Transverse colon (tissue), 4 donors: ENCODE results near the gene TDRD9. TPM values are rescaled to one million over a fixed set of nuclear protein-coding genes. Genes with fewer than 3 reads are reported as not detected.

Experiments used
- DNase-seq: peaks from one replicate; pipeline ENCODE4 v3.0.0-alpha.2; 2019
- H3K27ac ChIP-seq, 4 donors: fragments of 200-600 bp; sonication (generic); 2 replicates each; pipeline ENCODE4 v1.5.1; 2016 to 2018; ENCODE audit warnings: inconsistent platforms in 4 of 4
- H3K27me3 ChIP-seq: fragments of 200-600 bp; sonication (generic); 2 replicates; pipeline ENCODE4 v1.5.1; 2017; ENCODE audit warnings: inconsistent platforms
- H3K36me3 ChIP-seq, 4 donors: fragments of 200-600 bp; sonication (generic); 2 replicates each; pipeline ENCODE4 v1.5.1; 2017 to 2019; ENCODE audit warnings: inconsistent platforms in 4 of 4
- H3K4me1 ChIP-seq, 4 donors: fragments of 200-600 bp; sonication (generic); 2 replicates each; pipeline ENCODE4 v1.5.1; 2017 to 2020; ENCODE audit warnings: inconsistent platforms in 4 of 4
- H3K4me3 ChIP-seq, 4 donors: fragments of 200-600 bp; sonication (generic); 1 replicate in 1 of 4; 2 replicates in 3 of 4; pipeline versions ENCODE4 v1.5.1 to v1.6.1; 2017 to 2019; ENCODE audit warnings: inconsistent platforms in 4 of 4
- H3K9me3 ChIP-seq, 2 donors: fragments of 200-600 bp; sonication (generic); 2 replicates each; pipeline ENCODE4 v1.5.1; 2017 to 2019; ENCODE audit warnings: inconsistent platforms in 2 of 2
- CTCF ChIP-seq, 5 experiments: fragments of 200-600 bp in 3 of 5; fragments of 450-650 bp in 2 of 5; sonication (generic) in 3 of 5; IDR thresholded peaks; 1 replicate in 2 of 5; 2 replicates in 3 of 5; pipeline ENCODE4 v1.5.1; 2016 to 2017; ENCODE audit warnings: antibody characterized with exemption in 5 of 5, inconsistent platforms in 3 of 5, mild to moderate bottlenecking in 2 of 5, moderate library complexity in 1 of 5
- EP300 ChIP-seq: sonication (generic); formaldehyde crosslinking; IDR thresholded peaks from one replicate; pipeline ENCODE4 v1.6.1; 2017; ENCODE audit warnings: antibody characterized with exemption, low read depth
- POLR2A ChIP-seq: fragments of 450-650 bp; IDR thresholded peaks from one replicate; pipeline ENCODE4 v1.6.1; 2016; ENCODE audit warnings: antibody characterized with exemption, mild to moderate bottlenecking, moderate library complexity
- POLR2AphosphoS5 ChIP-seq, 3 donors: sonication (generic); formaldehyde crosslinking; IDR thresholded peaks; one replicate each; pipeline ENCODE4 v1.6.1; 2016; ENCODE audit warnings: antibody characterized with exemption in 3 of 3
- WGBS, 2 donors: methylation state at CpG; one replicate each; pipeline ENCODE4 v1.1.5; 2018; ENCODE audit warnings: low coverage in 1 of 2; 5-methylcytosine and 5-hydroxymethylcytosine counted together
- in situ Hi-C, 4 donors: fragments of 200-750 bp; cut with MboI; loops; one replicate each; pipeline versions ENCODE4 v1.15.0 to v1.15.1; 2017; ENCODE audit warnings: low sequenced_read_pairs in 3 of 4, low pct_ligation_motif_present in 1 of 4, low pct_unique_long_range_greater_than_20kb in 1 of 4
- intact Hi-C: fragments of 100-400 bp; cut with DNase I; formaldehyde crosslinking; loops from one replicate; pipeline ENCODE4 v1.15.1; 2023; ENCODE audit warnings: low total_unique reads
- total RNA-seq, 4 donors: library from RNA; depleted of rRNA; stranded (reverse); fragments of >200 nt; gene quantifications; one replicate each; pipeline ENCODE4 v1.1.0, GENCODE V29; 2016

TDRD9 gene
- total RNA-seq, 4 donors from 2014 or later = 0.55 to 0.79 TPM; not detected in 2

- WGBS, 2 donors = 56 to 65% methylated on average over 5 of the region's 5 CpGs
- in situ Hi-C loops (no loop called here), intact Hi-C loops (no loop called here)
- H3K36me3 ChIP-seq = no peaks in the 10 kb centered on the region
- DNase-seq = no peak
- peaks cover 0 to 7% of the 10 kb centered on the region in 2 donors for H3K9me3 ChIP-seq
- no peaks in the 10 kb centered on the region for H3K4me1 ChIP-seq
- no peak overlapping the region for H3K27ac ChIP-seq
- TF ChIP-seq EP300 = no peak
- TF ChIP-seq POLR2A = no peak
- TF ChIP-seq CTCF (IDR thresholded peaks at IDR 0.05) = no peak
- no peak for TF ChIP-seq POLR2AphosphoS5 (IDR thresholded peaks at IDR 0.05)
- no peak overlapping the region for H3K4me3 ChIP-seq
- peaks cover 49% of the 10 kb centered on the region for H3K27me3 ChIP-seq
These were observed 15.4 kb downstream of the TDRD9 start for GRCh38 chr14:103943673-103944072.

- H3K36me3 ChIP-seq = no peaks in the 10 kb centered on the region
- no peaks in the 10 kb centered on the region for H3K4me1 ChIP-seq
- no peak overlapping the region for H3K4me3 ChIP-seq
- peaks cover 0 to 7% of the 10 kb centered on the region in 2 donors for H3K9me3 ChIP-seq
- DNase-seq = no peak
- peaks cover 27% of the 10 kb centered on the region for H3K27me3 ChIP-seq
- intact Hi-C loops (no loop called here), in situ Hi-C loops (no loop called here)
- no peak for TF ChIP-seq EP300
- TF ChIP-seq POLR2AphosphoS5 (IDR thresholded peaks at IDR 0.05) = no peak
- TF ChIP-seq POLR2A = no peak
- TF ChIP-seq CTCF (IDR thresholded peaks at IDR 0.05) = no peak
- 92 to 94% methylated on average over 2 of the region's 2 CpGs for WGBS, 2 donors
- no peak overlapping the region for H3K27ac ChIP-seq
These were observed 18.7 kb downstream of the TDRD9 start for GRCh38 chr14:103946975-103947374.

- no peak overlapping the region for H3K27ac ChIP-seq
These were observed 20.2 kb downstream of the TDRD9 start for GRCh38 chr14:103948442-103948841.

GRCh38 chr14:103949131-103949790 is 21.0 kb downstream of the TDRD9 start:
- TF ChIP-seq POLR2A (no peak), CTCF (IDR thresholded peaks at IDR 0.05) (no peak), POLR2AphosphoS5 (IDR thresholded peaks at IDR 0.05) (no peak), EP300 (no peak)
- H3K9me3 ChIP-seq = peaks cover 0 to 7% of the 10 kb centered on the region in 2 donors
- no peak overlapping the region for H3K27ac ChIP-seq
- no peak overlapping the region for H3K4me3 ChIP-seq
- DNase-seq = no peak
- H3K4me1 ChIP-seq = no peaks in the 10 kb centered on the region
- peaks cover 18% of the 10 kb centered on the region for H3K27me3 ChIP-seq
- in situ Hi-C loops (no loop called here), intact Hi-C loops (no loop called here)
- 10 to 57% methylated on average over 2 to 5 of the region's 5 CpGs for WGBS, 2 donors
- no peaks in the 10 kb centered on the region for H3K36me3 ChIP-seq

More at GRCh38 chr14:103948442-103948841, 20.2 kb downstream of the TDRD9 start:
- Histone ChIP-seq H3K9me3 (peaks cover 0 to 7% of the 10 kb centered on the region in 2 donors), H3K4me1 (no peaks in the 10 kb centered on the region), H3K4me3 (no peak overlapping the region), H3K36me3 (no peaks in the 10 kb centered on the region), H3K27me3 (peaks cover 18% of the 10 kb centered on the region)
- TF ChIP-seq POLR2A (no peak), EP300 (no peak), CTCF (IDR thresholded peaks at IDR 0.05) (no peak), POLR2AphosphoS5 (IDR thresholded peaks at IDR 0.05) (no peak)
- intact Hi-C loops = no loop called here
- in situ Hi-C loops = no loop called here
- DNase-seq = no peak
- 68 to 79% methylated on average over 2 of the region's 2 CpGs for WGBS, 2 donors
